Measurements from ENCODE around the gene FNDC3B. TPM values are rescaled to one million over a fixed set of nuclear protein-coding genes. Genes with fewer than 3 reads are reported as not detected.

FNDC3B gene
- total and polyA plus RNA-seq, 7 donors, result 16.2 to 93.9 (median 50.3) TPM

GRCh38 chr3:172112078-172112733, 72.8 kb downstream of the FNDC3B start:
- Histone ChIP-seq H3K36me3 (peaks cover 0 to 15% (median 5%) of the 10 kb centered on the region in 4 donors), H3K4me1 (peaks cover 0 to 62% (median 39%) of the 10 kb centered on the region in 4 donors), H3K4me3 (no peak overlapping the region), H3K27ac (no peak overlapping the region), H3K27me3 (no peaks in the 10 kb centered on the region), H3K9me3 (no peaks in the 10 kb centered on the region)
- 95 to 96% methylated on average over 9 of the region's 9 CpGs for WGBS, 2 donors
- TF ChIP-seq POLR2AphosphoS5 (IDR thresholded peaks at IDR 0.05) (no peak), POLR2A (IDR thresholded peaks at IDR 0.05) (no peak), CTCF (IDR thresholded peaks at IDR 0.05) (no peak), EP300 (IDR thresholded peaks at IDR 0.05) (no peak)
- intact Hi-C loops (cut with DNase I), result no loop called here
- no peak for DNase-seq

GRCh38 chr3:172112734-172113120, 73.3 kb downstream of the FNDC3B start:
- H3K27ac ChIP-seq, result peak overlapping the region in 1 of 4 donors; percentile 35
- intact Hi-C loops (cut with DNase I), result no loop called here
- peaks cover 0 to 57% (median 34%) of the 10 kb centered on the region in 4 donors for H3K4me1 ChIP-seq
- H3K9me3 ChIP-seq, result no peaks in the 10 kb centered on the region
- no peak overlapping the region for H3K4me3 ChIP-seq
- DNase-seq, result no peak
- peaks cover 0 to 15% (median 5%) of the 10 kb centered on the region in 4 donors for H3K36me3 ChIP-seq
- TF ChIP-seq POLR2A (IDR thresholded peaks at IDR 0.05), result no peak
- no peak for TF ChIP-seq CTCF (IDR thresholded peaks at IDR 0.05)
- TF ChIP-seq EP300 (IDR thresholded peaks at IDR 0.05), result no peak
- no peak for TF ChIP-seq POLR2AphosphoS5 (IDR thresholded peaks at IDR 0.05)
- no peaks in the 10 kb centered on the region for H3K27me3 ChIP-seq
- 85 to 89% methylated on average over 5 of the region's 5 CpGs for WGBS, 2 donors

- TF ChIP-seq POLR2AphosphoS5 (IDR thresholded peaks at IDR 0.05), result no peak
- no peak for TF ChIP-seq POLR2A (IDR thresholded peaks at IDR 0.05)
- TF ChIP-seq CTCF (IDR thresholded peaks at IDR 0.05), result no peak
- WGBS, 2 donors, result 94 to 95% methylated on average over 5 of the region's 5 CpGs
- intact Hi-C loops (cut with DNase I), result no loop called here
Observed at GRCh38 chr3:172113710-172114109, 74.3 kb downstream of the FNDC3B start.

GRCh38 chr3:172115059-172115458, 75.7 kb downstream of the FNDC3B start:
- Histone ChIP-seq H3K4me3 (no peak overlapping the region), H3K27ac (no peak overlapping the region), H3K36me3 (peaks cover 0 to 23% (median 5%) of the 10 kb centered on the region in 4 donors), H3K27me3 (no peaks in the 10 kb centered on the region), H3K4me1 (peaks cover 0 to 45% (median 16%) of the 10 kb centered on the region in 4 donors), H3K9me3 (no peaks in the 10 kb centered on the region)
- intact Hi-C loops (cut with DNase I), result no loop called here
- 95 to 100% methylated on average over 1 of the region's 1 CpG for WGBS, 2 donors
- DNase-seq, result no peak
- TF ChIP-seq CTCF (IDR thresholded peaks at IDR 0.05) (no peak), EP300 (IDR thresholded peaks at IDR 0.05) (no peak), POLR2A (IDR thresholded peaks at IDR 0.05) (no peak), POLR2AphosphoS5 (IDR thresholded peaks at IDR 0.05) (no peak)

More at GRCh38 chr3:172113710-172114109, 74.3 kb downstream of the FNDC3B start:
- H3K27me3 ChIP-seq, result no peaks in the 10 kb centered on the region
- H3K36me3 ChIP-seq, result peaks cover 0 to 23% (median 5%) of the 10 kb centered on the region in 4 donors
- H3K9me3 ChIP-seq, result no peaks in the 10 kb centered on the region
- no peak overlapping the region for H3K27ac ChIP-seq
- no peak for DNase-seq
- peaks cover 0 to 47% (median 27%) of the 10 kb centered on the region in 4 donors for H3K4me1 ChIP-seq
- no peak overlapping the region for H3K4me3 ChIP-seq
